ENCODE data around the gene PRICKLE1. TPM values are rescaled to one million over a fixed set of nuclear protein-coding genes. Genes with fewer than 3 reads are reported as not detected.

PRICKLE1 gene
- total RNA-seq, 1 donor, result 15.6 TPM

- no peak for DNase-seq (ENCODE audit: low read depth)
- no peak for TF ChIP-seq CTCF (IDR thresholded peaks at IDR 0.05; ENCODE audit: insufficient read depth, low read length)
- no peak overlapping the region for H3K4me3 ChIP-seq (ENCODE audit: low read depth, low read length)
Measured at GRCh38 chr12:42525444-42525843, 64.1 kb downstream of the PRICKLE1 start.

- no peak for DNase-seq (ENCODE audit: low read depth)
- no peak overlapping the region for H3K4me3 ChIP-seq (ENCODE audit: low read depth, low read length)
- TF ChIP-seq CTCF (IDR thresholded peaks at IDR 0.05; ENCODE audit: insufficient read depth, low read length), result no peak
Measured at GRCh38 chr12:42524716-42525115, 64.8 kb downstream of the PRICKLE1 start.

- no peak for DNase-seq (ENCODE audit: low read depth)
- no peak overlapping the region for H3K4me3 ChIP-seq (ENCODE audit: low read depth, low read length)
- no peak for TF ChIP-seq CTCF (IDR thresholded peaks at IDR 0.05; ENCODE audit: insufficient read depth, low read length)
Measured at GRCh38 chr12:42516573-42516972, 73.0 kb downstream of the PRICKLE1 start.

- TF ChIP-seq CTCF (IDR thresholded peaks at IDR 0.05; ENCODE audit: insufficient read depth, low read length), result no peak
- no peak overlapping the region for H3K4me3 ChIP-seq (ENCODE audit: low read depth, low read length)
- DNase-seq (ENCODE audit: low read depth), result no peak
Measured at GRCh38 chr12:42511656-42512055, 77.9 kb downstream of the PRICKLE1 start.

GRCh38 chr12:42510823-42511222 is 78.7 kb downstream of the PRICKLE1 start:
- TF ChIP-seq CTCF (IDR thresholded peaks at IDR 0.05; ENCODE audit: insufficient read depth, low read length), result no peak
- H3K4me3 ChIP-seq (ENCODE audit: low read depth, low read length), result no peak overlapping the region
- no peak for DNase-seq (ENCODE audit: low read depth)

- no peak overlapping the region for H3K4me3 ChIP-seq (ENCODE audit: low read depth, low read length)
- no peak for DNase-seq (ENCODE audit: low read depth)
- no peak for TF ChIP-seq CTCF (IDR thresholded peaks at IDR 0.05; ENCODE audit: insufficient read depth, low read length)
Measured at GRCh38 chr12:42508913-42509460, 80.6 kb downstream of the PRICKLE1 start.

- TF ChIP-seq CTCF (IDR thresholded peaks at IDR 0.05; ENCODE audit: insufficient read depth, low read length), result no peak
- DNase-seq (ENCODE audit: low read depth), result no peak
- H3K4me3 ChIP-seq (ENCODE audit: low read depth, low read length), result no peak overlapping the region
Measured at GRCh38 chr12:42507565-42507964, 82.0 kb downstream of the PRICKLE1 start.
